Suppressor macrophage treated with lipopolysaccharide for 4 hours (primary cell): Measurements from ENCODE around the gene GSTCD.
"Not testable (repeated sequence)": the region's sequence is repeated elsewhere in the genome, so short reads cannot be mapped to it uniquely, and the experiment has no call there.

Experiments
- DNase-seq: peaks from one replicate; pipeline ENCODE4 v3.0.0-alpha.2; 2020

GSTCD gene

GRCh38 chr4:105708181-105709080 is at the start of gene GSTCD, which contains the start of gene INTS12:
Gene GSTCD, plus strand, starts transcription at chr4:105708784. Its CDS starts 8,830 bp downstream, at chr4:105717614.
Gene INTS12, minus strand, starts transcription at chr4:105708689. Its CDS starts 8,684 bp downstream, at chr4:105700005.
- peak; percentile 95 for DNase-seq

- no peak for DNase-seq
These were observed 49.4 kb upstream of the GSTCD start for GRCh38 chr4:105659190-105659589.

- no peak for DNase-seq
These were observed 47.6 kb upstream of the GSTCD start for GRCh38 chr4:105661028-105661427.

GRCh38 chr4:105662935-105663675 is 45.5 kb upstream of the GSTCD start:
- peak; percentile 25 for DNase-seq

- peak; percentile 21 for DNase-seq
These were observed 41.9 kb upstream of the GSTCD start for GRCh38 chr4:105666693-105667092.

GRCh38 chr4:105670684-105671083 is 37.9 kb upstream of the GSTCD start:
- DNase-seq, result no peak

GRCh38 chr4:105671301-105671700 is 37.3 kb upstream of the GSTCD start:
- DNase-seq, result no peak

GRCh38 chr4:105674011-105674410 is 34.6 kb upstream of the GSTCD start:
- no peak for DNase-seq

GRCh38 chr4:105677709-105678108 is 30.9 kb upstream of the GSTCD start:
- DNase-seq, result no peak

GRCh38 chr4:105679186-105679585 is 29.4 kb upstream of the GSTCD start:
- DNase-seq, result no peak

- no peak for DNase-seq
These were observed 25.5 kb upstream of the GSTCD start for GRCh38 chr4:105683038-105683437.

- DNase-seq, result no peak
These were observed 22.0 kb upstream of the GSTCD start for GRCh38 chr4:105686571-105686970.

- DNase-seq, result not testable (repeated sequence)
These were observed 13.8 kb upstream of the GSTCD start for GRCh38 chr4:105694812-105695211.

GRCh38 chr4:105695832-105696231 is 12.8 kb upstream of the GSTCD start:
- DNase-seq, result not testable (repeated sequence)

- DNase-seq, result no peak
These were observed 10.0 kb upstream of the GSTCD start for GRCh38 chr4:105698607-105699006.

- DNase-seq, result peak; percentile 41
These were observed 803 bp upstream of the GSTCD start for GRCh38 chr4:105707782-105708180.

- DNase-seq, result peak; percentile 15
These were observed 482 bp downstream of the GSTCD start for GRCh38 chr4:105709081-105709450.

- no peak for DNase-seq
These were observed 1.5 kb downstream of the GSTCD start for GRCh38 chr4:105710012-105710600.

- DNase-seq, result no peak
These were observed 2.1 kb downstream of the GSTCD start for GRCh38 chr4:105710678-105711077.

- DNase-seq, result no peak
These were observed 4.2 kb downstream of the GSTCD start for GRCh38 chr4:105712766-105713165.

- DNase-seq, result peak; percentile 54
These were observed 5.5 kb downstream of the GSTCD start for GRCh38 chr4:105714071-105714521.

GRCh38 chr4:105714932-105715331 is 6.3 kb downstream of the GSTCD start:
- peak; percentile 20 for DNase-seq

- DNase-seq, result peak; percentile 68
These were observed 7.2 kb downstream of the GSTCD start for GRCh38 chr4:105715692-105716278.
